ENCODE measurements around the gene RAB37. TPM values are rescaled to one million over a fixed set of nuclear protein-coding genes. Genes with fewer than 3 reads are reported as not detected.
A peak's percentile ranks its signal among the peaks of the same experiment; 100 is the strongest.

The RAB37 gene
- total RNA-seq, 1 donor from 2014 or later, result under 0.01 TPM

GRCh38 chr17:74752415-74752814 is 15.4 kb downstream of the RAB37 start:
- Histone ChIP-seq H3K4me3 (ENCODE audit: low read depth, low read length) (no peak overlapping the region), H3K36me3 (ENCODE audit: control insufficient read depth, insufficient read depth, low read length) (peaks cover 13% of the 10 kb centered on the region), H3K27me3 (ENCODE audit: control insufficient read depth, insufficient read depth, low read length) (no peaks in the 10 kb centered on the region)
- FAIRE-seq (no peak), DNase-seq (ENCODE audit: low read depth) (no peak)
- TF ChIP-seq CTCF (IDR thresholded peaks at IDR 0.05; ENCODE audit: insufficient read depth, low read length, severe bottlenecking), result no peak

- no peak for TF ChIP-seq CTCF (IDR thresholded peaks at IDR 0.05; ENCODE audit: insufficient read depth, low read length, severe bottlenecking)
- Histone ChIP-seq H3K27me3 (ENCODE audit: control insufficient read depth, insufficient read depth, low read length) (no peaks in the 10 kb centered on the region), H3K4me3 (ENCODE audit: low read depth, low read length) (no peak overlapping the region), H3K36me3 (ENCODE audit: control insufficient read depth, insufficient read depth, low read length) (peaks cover 13% of the 10 kb centered on the region)
- no peak for DNase-seq (ENCODE audit: low read depth)
- FAIRE-seq, result no peak
Observed at GRCh38 chr17:74752822-74753401, 15.9 kb downstream of the RAB37 start.

GRCh38 chr17:74754832-74755231 is 17.8 kb downstream of the RAB37 start:
- no peak for FAIRE-seq
- DNase-seq (ENCODE audit: low read depth), result no peak
- H3K27me3 ChIP-seq (ENCODE audit: control insufficient read depth, insufficient read depth, low read length), result no peaks in the 10 kb centered on the region
- no peak overlapping the region for H3K4me3 ChIP-seq (ENCODE audit: low read depth, low read length)
- TF ChIP-seq CTCF (IDR thresholded peaks at IDR 0.05; ENCODE audit: insufficient read depth, low read length, severe bottlenecking), result no peak
- H3K36me3 ChIP-seq (ENCODE audit: control insufficient read depth, insufficient read depth, low read length), result peaks cover 13% of the 10 kb centered on the region

GRCh38 chr17:74755533-74755932 is 18.5 kb downstream of the RAB37 start:
- no peak for TF ChIP-seq CTCF (IDR thresholded peaks at IDR 0.05; ENCODE audit: insufficient read depth, low read length, severe bottlenecking)
- Histone ChIP-seq H3K36me3 (ENCODE audit: control insufficient read depth, insufficient read depth, low read length) (peaks cover 11% of the 10 kb centered on the region), H3K27me3 (ENCODE audit: control insufficient read depth, insufficient read depth, low read length) (no peaks in the 10 kb centered on the region), H3K4me3 (ENCODE audit: low read depth, low read length) (no peak overlapping the region)
- DNase-seq (ENCODE audit: low read depth) (no peak), FAIRE-seq (no peak)

GRCh38 chr17:74756891-74757290 is 19.8 kb downstream of the RAB37 start:
- no peak for FAIRE-seq
- Histone ChIP-seq H3K36me3 (ENCODE audit: control insufficient read depth, insufficient read depth, low read length) (peaks cover 6% of the 10 kb centered on the region), H3K27me3 (ENCODE audit: control insufficient read depth, insufficient read depth, low read length) (no peaks in the 10 kb centered on the region), H3K4me3 (ENCODE audit: low read depth, low read length) (no peak overlapping the region)
- DNase-seq (ENCODE audit: low read depth), result no peak
- no peak for TF ChIP-seq CTCF (IDR thresholded peaks at IDR 0.05; ENCODE audit: insufficient read depth, low read length, severe bottlenecking)

GRCh38 chr17:74757502-74757901 is 20.4 kb downstream of the RAB37 start:
- Histone ChIP-seq H3K36me3 (ENCODE audit: control insufficient read depth, insufficient read depth, low read length) (peaks cover 6% of the 10 kb centered on the region), H3K27me3 (ENCODE audit: control insufficient read depth, insufficient read depth, low read length) (no peaks in the 10 kb centered on the region), H3K4me3 (ENCODE audit: low read depth, low read length) (no peak overlapping the region)
- DNase-seq (ENCODE audit: low read depth) (peak; percentile 37), FAIRE-seq (no peak)
- no peak for TF ChIP-seq CTCF (IDR thresholded peaks at IDR 0.05; ENCODE audit: insufficient read depth, low read length, severe bottlenecking)

All from bronchial epithelial cell (primary cell).